ENCODE measurements around the gene AOPEP.

DNA sequence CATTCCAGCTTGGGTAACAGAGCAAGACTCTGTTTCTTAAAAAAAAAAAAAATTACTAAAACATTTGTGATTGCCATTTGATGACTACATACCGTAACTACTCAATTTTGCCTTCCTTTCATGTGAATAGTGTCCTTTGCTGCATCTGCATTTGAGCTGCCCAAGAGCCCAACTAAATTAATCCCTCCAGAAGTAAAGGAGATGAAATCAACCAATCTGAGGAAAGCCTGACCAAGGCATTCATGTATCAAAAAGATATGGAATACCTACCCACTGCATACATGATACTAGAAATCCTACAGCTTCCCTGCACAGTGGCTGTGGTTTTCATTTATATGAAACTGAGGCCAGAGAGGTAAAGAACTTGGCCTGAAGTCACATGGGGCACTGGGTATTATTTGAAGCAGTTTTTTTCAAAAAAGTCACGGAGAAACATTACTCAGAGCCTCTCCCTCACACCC is 177.5 kb downstream of the AOPEP start:
- no peak for TF ChIP-seq NFRKB (IDR thresholded peaks at IDR 0.05)
- TF ChIP-seq, protein P1, sequence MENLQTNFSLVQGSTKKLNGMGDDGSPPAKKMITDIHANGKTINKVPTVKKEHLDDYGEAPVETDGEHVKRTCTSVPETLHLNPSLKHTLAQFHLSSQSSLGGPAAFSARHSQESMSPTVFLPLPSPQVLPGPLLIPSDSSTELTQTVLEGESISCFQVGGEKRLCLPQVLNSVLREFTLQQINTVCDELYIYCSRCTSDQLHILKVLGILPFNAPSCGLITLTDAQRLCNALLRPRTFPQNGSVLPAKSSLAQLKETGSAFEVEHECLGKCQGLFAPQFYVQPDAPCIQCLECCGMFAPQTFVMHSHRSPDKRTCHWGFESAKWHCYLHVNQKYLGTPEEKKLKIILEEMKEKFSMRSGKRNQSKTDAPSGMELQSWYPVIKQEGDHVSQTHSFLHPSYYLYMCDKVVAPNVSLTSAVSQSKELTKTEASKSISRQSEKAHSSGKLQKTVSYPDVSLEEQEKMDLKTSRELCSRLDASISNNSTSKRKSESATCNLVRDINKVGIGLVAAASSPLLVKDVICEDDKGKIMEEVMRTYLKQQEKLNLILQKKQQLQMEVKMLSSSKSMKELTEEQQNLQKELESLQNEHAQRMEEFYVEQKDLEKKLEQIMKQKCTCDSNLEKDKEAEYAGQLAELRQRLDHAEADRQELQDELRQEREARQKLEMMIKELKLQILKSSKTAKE (CRISPR knock-in tag; IDR thresholded peaks at IDR 0.05; ENCODE audit: borderline replicate concordance) = no peak
- TF ChIP-seq, protein P2, sequence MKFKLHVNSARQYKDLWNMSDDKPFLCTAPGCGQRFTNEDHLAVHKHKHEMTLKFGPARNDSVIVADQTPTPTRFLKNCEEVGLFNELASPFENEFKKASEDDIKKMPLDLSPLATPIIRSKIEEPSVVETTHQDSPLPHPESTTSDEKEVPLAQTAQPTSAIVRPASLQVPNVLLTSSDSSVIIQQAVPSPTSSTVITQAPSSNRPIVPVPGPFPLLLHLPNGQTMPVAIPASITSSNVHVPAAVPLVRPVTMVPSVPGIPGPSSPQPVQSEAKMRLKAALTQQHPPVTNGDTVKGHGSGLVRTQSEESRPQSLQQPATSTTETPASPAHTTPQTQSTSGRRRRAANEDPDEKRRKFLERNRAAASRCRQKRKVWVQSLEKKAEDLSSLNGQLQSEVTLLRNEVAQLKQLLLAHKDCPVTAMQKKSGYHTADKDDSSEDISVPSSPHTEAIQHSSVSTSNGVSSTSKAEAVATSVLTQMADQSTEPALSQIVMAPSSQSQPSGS (CRISPR knock-in tag; IDR thresholded peaks at IDR 0.05) = no peak
- TF ChIP-seq NR2C2 (CRISPR knock-in tag; IDR thresholded peaks at IDR 0.05; ENCODE audit: borderline replicate concordance) = no peak
- TF ChIP-seq, protein P3, sequence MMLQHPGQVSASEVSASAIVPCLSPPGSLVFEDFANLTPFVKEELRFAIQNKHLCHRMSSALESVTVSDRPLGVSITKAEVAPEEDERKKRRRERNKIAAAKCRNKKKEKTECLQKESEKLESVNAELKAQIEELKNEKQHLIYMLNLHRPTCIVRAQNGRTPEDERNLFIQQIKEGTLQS (CRISPR knock-in tag; IDR thresholded peaks at IDR 0.05) = no peak
- TF ChIP-seq TARDBP (CRISPR knock-in tag; IDR thresholded peaks at IDR 0.05) = no peak
